ENCODE measurements around the gene EIF3D. TPM values are rescaled to one million over a fixed set of nuclear protein-coding genes. Genes with fewer than 3 reads are reported as not detected.

Gene EIF3D
- total and polyA plus RNA-seq, 10 donors = 194 to 428 (median 228) TPM

DNA sequence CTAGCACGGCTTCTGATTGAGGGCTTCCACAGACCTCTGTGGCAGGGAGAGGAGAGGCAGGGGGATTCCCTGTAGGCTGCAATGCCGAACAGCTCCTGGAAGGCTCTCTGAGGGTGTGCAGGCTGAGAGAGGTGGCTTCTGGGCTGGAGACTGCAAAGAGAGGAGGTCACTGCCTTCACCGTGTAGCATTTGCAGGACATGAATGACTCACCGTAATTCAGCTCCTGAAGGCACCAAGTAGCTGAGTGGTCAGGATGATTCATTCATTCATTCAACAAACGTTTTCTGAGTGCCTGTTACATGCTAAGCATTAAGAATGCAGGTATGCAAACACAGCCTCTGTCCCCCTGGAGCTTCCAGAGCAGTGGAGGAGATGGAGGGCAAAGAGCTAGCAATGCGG lies 18.0 kb upstream of the EIF3D start:
- Histone ChIP-seq H3K9me3 (no peaks in the 10 kb centered on the region), H3K27ac (no peak overlapping the region), H3K27me3 (replicated peaks in 1 of 7) (peaks cover 0 to 49% (median 0%) of the 10 kb centered on the region in 7 donors), H3K4me3 (no peak overlapping the region), H3K36me3 (no peaks in the 10 kb centered on the region), H3K4me1 (peaks cover 0 to 28% (median 4%) of the 10 kb centered on the region in 6 donors)
- WGBS, 5 donors = 58 to 76% (median 70%) methylated on average over 6 of the region's 6 CpGs
- intact Hi-C loops (cut with DNase I; ENCODE audit: low total_unique reads) = loop anchor here (5.0 to 10.0 kb wide), 2 partner anchors 218 to 310 kb away; no protein-coding TSS in a partner anchor
- no peak for DNase-seq
- TF ChIP-seq, protein P1, sequence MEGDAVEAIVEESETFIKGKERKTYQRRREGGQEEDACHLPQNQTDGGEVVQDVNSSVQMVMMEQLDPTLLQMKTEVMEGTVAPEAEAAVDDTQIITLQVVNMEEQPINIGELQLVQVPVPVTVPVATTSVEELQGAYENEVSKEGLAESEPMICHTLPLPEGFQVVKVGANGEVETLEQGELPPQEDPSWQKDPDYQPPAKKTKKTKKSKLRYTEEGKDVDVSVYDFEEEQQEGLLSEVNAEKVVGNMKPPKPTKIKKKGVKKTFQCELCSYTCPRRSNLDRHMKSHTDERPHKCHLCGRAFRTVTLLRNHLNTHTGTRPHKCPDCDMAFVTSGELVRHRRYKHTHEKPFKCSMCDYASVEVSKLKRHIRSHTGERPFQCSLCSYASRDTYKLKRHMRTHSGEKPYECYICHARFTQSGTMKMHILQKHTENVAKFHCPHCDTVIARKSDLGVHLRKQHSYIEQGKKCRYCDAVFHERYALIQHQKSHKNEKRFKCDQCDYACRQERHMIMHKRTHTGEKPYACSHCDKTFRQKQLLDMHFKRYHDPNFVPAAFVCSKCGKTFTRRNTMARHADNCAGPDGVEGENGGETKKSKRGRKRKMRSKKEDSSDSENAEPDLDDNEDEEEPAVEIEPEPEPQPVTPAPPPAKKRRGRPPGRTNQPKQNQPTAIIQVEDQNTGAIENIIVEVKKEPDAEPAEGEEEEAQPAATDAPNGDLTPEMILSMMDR (IDR thresholded peaks at IDR 0.05 in 8 of 11, conservative IDR thresholded peaks at IDR 0.05 in 3 of 11) = no peak
- TF ChIP-seq POLR2A (IDR thresholded peaks at IDR 0.05) (no peak), POLR2AphosphoS5 (IDR thresholded peaks at IDR 0.05) (no peak)

DNA sequence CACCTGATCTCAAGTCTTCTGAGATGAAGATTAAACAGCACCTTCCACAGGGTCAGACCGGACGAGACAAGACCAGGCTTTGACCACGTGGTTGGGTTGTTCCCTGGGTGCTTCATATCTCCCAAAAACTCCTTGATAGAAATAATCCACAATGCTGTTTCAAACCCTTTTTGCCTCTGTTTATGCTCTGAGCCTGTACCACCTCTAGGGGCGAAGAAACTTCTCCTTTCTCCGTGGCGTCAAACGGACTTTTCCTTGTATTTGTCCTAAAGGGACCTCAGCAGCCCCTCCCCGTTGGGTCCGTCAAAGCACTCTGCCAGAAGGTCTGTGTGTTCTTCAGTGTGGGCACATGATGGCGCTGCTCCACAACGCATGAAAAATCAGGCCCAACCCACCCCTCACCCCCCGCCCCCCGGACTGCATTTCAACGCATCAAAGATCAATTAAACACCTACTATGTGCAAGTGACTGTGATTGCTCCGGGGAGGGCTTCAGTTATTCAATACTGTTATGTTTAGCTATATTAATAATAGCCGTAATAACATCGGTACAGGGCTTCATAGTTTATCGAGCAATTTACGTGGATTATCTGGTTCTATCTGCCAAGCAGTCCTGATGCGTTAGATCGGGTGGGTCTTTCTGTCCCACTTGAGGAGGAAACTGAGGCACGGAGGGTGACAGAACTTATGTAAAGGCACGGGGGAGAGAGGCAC lies 17.3 kb upstream of the EIF3D start:
- Histone ChIP-seq H3K4me1 (peaks cover 0 to 24% (median 2%) of the 10 kb centered on the region in 6 donors), H3K27ac (no peak overlapping the region), H3K27me3 (replicated peaks in 1 of 7) (peaks cover 0 to 42% (median 0%) of the 10 kb centered on the region in 7 donors), H3K4me3 (no peak overlapping the region), H3K9me3 (no peaks in the 10 kb centered on the region), H3K36me3 (no peaks in the 10 kb centered on the region)
- no peak for DNase-seq
- 27 to 30% (median 30%) methylated on average over 23 of the region's 23 CpGs for WGBS, 5 donors
- TF ChIP-seq POLR2AphosphoS5 (IDR thresholded peaks at IDR 0.05) = no peak
- TF ChIP-seq, protein P1 (IDR thresholded peaks at IDR 0.05 in 8 of 11, conservative IDR thresholded peaks at IDR 0.05 in 3 of 11) = peak in 10 of 11 experiments; percentile 9 to 63 (median 46)
- intact Hi-C loops (cut with DNase I; ENCODE audit: low total_unique reads) = loop anchor here (5.0 to 10.0 kb wide), 2 partner anchors 219 to 311 kb away; no protein-coding TSS in a partner anchor

DNA sequence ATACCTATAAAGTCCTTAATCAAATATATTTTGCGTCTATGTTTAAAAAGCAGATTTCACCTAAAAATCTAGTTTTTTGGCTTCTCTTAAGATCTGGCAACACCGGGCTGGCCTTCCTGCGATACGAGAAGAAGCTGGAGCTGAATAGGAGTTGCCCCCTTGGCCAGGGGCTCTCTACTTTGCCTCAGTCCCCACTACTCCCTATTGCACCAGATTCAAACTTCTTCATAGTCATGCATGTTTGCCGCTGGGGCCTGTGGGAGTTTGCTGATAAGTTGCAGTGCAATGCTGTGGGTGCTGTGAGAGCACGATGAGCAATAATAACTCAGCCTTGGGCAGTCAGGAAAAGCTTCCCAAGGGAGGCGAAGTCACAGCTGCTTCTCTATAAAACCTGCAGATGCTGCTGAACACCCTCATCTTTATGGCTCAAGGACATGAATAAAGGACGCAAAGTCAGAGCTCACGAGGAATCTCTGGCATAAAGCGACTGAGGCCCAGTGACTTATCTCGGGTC lies 15.2 kb upstream of the EIF3D start:
- peaks cover 0 to 21% (median 0%) of the 10 kb centered on the region in 7 donors for H3K27me3 ChIP-seq (replicated peaks in 1 of 7)
- WGBS, 5 donors = 89 to 94% (median 91%) methylated on average over 11 of the region's 11 CpGs
- no peak overlapping the region for H3K4me3 ChIP-seq
- TF ChIP-seq POLR2AphosphoS5 (IDR thresholded peaks at IDR 0.05) (no peak), POLR2A (IDR thresholded peaks at IDR 0.05) (no peak)
- TF ChIP-seq, protein P1 (IDR thresholded peaks at IDR 0.05 in 8 of 11, conservative IDR thresholded peaks at IDR 0.05 in 3 of 11) = no peak
- H3K4me1 ChIP-seq = peaks cover 0 to 20% (median 2%) of the 10 kb centered on the region in 6 donors
- H3K9me3 ChIP-seq = no peaks in the 10 kb centered on the region
- intact Hi-C loops (cut with DNase I; ENCODE audit: low total_unique reads) = loop anchor here (10.0 kb wide), 1 partner anchor 221 kb away; no protein-coding TSS in a partner anchor
- H3K27ac ChIP-seq = no peak overlapping the region
- H3K36me3 ChIP-seq = no peaks in the 10 kb centered on the region
- no peak for DNase-seq

DNA sequence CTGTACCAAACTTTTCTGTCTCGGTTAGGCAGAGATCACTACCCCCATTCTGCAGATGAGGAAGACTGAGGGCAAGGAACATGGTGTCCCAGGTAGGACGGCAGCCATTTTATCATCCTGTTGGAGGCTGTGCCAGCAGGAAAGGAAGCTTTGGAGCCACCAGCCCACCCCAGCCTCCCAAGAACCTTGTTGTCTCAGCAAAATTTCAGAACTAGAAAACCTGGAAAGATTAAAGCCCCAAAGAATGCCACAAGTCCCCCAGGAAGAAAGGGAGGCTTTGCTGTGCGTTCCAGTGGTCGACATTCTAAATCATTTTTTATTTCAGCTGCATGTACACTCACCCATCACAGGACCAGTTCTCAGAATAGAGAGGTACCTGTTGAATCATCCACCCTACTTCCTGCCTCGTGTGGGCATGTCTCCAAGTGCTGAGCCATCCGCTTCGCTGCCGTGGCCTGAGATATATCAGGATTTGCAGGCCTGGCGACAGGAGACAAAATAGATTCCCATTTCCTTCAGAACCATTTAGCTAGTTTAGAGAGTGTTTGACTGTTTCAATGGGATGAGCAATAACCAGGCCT lies 13.0 kb upstream of the EIF3D start:
- H3K36me3 ChIP-seq = no peaks in the 10 kb centered on the region
- no peak overlapping the region for H3K27ac ChIP-seq
- intact Hi-C loops (cut with DNase I; ENCODE audit: low total_unique reads) = loop anchor here (10.0 kb wide), 1 partner anchor 223 kb away; no protein-coding TSS in a partner anchor
- 38 to 44% (median 41%) methylated on average over 9 of the region's 9 CpGs for WGBS, 5 donors
- no peak overlapping the region for H3K4me3 ChIP-seq
- TF ChIP-seq, protein P1 (IDR thresholded peaks at IDR 0.05 in 8 of 11, conservative IDR thresholded peaks at IDR 0.05 in 3 of 11) = no peak
- TF ChIP-seq POLR2A (IDR thresholded peaks at IDR 0.05) (no peak), POLR2AphosphoS5 (IDR thresholded peaks at IDR 0.05) (no peak)
- no peak for DNase-seq
- no peaks in the 10 kb centered on the region for H3K9me3 ChIP-seq
- peaks cover 0 to 12% (median 2%) of the 10 kb centered on the region in 6 donors for H3K4me1 ChIP-seq
- H3K27me3 ChIP-seq (replicated peaks in 1 of 7) = peaks cover 0 to 14% (median 0%) of the 10 kb centered on the region in 7 donors
